Measurements from ENCODE around the gene ARID1B. TPM values are rescaled to one million over a fixed set of nuclear protein-coding genes. Genes with fewer than 3 reads are reported as not detected.

Gene ARID1B
- total RNA-seq, 1 donor from 2014 or later, result 62.1 TPM

DNA sequence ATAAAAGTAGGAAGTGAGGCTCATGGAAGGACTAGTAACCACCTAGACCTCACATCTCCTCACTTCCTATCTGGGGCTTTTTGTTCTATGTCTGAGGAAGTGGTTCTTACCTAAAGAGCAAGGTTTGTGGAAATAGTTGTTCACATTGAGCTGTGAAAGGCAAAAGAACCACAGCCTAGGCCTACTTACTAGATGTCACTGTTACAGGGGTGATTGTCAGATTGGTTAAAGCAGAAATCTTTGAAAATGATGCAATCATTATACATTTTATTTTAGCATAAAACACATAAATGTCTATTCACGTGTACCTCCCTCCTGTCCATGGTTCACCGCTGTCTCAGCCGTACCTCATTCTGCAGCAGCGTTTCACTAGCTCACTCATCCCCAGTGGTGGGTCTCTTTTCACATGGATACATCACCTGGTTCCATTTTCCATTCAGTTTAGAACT is 277.4 kb downstream of the ARID1B start:
- no peaks in the 10 kb centered on the region for H3K9me3 ChIP-seq (ENCODE audit: low read depth)
- no peak overlapping the region for H3K27ac ChIP-seq
- H3K36me3 ChIP-seq, result no peaks in the 10 kb centered on the region

DNA sequence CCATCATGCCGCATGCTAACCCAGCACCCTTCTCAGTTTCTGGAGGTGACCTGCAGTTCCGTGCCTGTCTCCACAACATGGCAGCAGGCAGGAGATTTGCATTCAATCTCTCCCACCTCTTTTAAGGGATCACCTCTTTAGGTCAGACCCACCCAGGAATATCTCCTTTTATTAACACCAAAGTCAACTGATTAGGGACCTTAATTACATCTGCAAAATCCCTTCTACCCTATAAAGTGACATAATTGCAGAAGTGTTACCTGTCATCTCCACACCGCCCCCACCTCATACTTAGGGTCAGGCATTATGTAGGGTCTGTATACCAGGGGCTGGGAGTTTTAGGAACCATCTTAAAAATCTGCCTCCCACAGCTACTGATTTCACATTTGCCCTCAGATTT is 278.7 kb downstream of the ARID1B start:
- TF ChIP-seq EZH2phosphoT487 (IDR thresholded peaks at IDR 0.05) (no peak), EZH2 (IDR thresholded peaks at IDR 0.05) (no peak)
- TF ChIP-seq, protein P1, sequence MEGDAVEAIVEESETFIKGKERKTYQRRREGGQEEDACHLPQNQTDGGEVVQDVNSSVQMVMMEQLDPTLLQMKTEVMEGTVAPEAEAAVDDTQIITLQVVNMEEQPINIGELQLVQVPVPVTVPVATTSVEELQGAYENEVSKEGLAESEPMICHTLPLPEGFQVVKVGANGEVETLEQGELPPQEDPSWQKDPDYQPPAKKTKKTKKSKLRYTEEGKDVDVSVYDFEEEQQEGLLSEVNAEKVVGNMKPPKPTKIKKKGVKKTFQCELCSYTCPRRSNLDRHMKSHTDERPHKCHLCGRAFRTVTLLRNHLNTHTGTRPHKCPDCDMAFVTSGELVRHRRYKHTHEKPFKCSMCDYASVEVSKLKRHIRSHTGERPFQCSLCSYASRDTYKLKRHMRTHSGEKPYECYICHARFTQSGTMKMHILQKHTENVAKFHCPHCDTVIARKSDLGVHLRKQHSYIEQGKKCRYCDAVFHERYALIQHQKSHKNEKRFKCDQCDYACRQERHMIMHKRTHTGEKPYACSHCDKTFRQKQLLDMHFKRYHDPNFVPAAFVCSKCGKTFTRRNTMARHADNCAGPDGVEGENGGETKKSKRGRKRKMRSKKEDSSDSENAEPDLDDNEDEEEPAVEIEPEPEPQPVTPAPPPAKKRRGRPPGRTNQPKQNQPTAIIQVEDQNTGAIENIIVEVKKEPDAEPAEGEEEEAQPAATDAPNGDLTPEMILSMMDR (IDR thresholded peaks at IDR 0.05), result no peak
- Histone ChIP-seq H3K9me3 (ENCODE audit: low read depth) (no peaks in the 10 kb centered on the region), H3K79me2 (ENCODE audit: low read depth) (peaks cover 90% of the 10 kb centered on the region), H3K9ac (no peak overlapping the region), H3F3A (ENCODE audit: low read depth) (peaks cover 18% of the 10 kb centered on the region), H4K20me1 (ENCODE audit: low read depth) (peaks cover 19% of the 10 kb centered on the region), H3K36me3 (no peaks in the 10 kb centered on the region), H3K4me2 (no peak overlapping the region), H3K4me3 (no peak overlapping the region), H3K4me1 (peaks cover 24% of the 10 kb centered on the region), H3K27ac (no peak overlapping the region), H3K27me3 (no peaks in the 10 kb centered on the region), H2AFZ (replicated peaks) (no peak overlapping the region)
- Mint-ChIP-seq H3K4me1 (peaks cover 23% of the 10 kb centered on the region), H3K27ac (no peak overlapping the region), H3K36me3 (peaks cover 4% of the 10 kb centered on the region), H3K9me3 (peaks cover 4% of the 10 kb centered on the region), H3K4me3 (no peak overlapping the region), H3K27me3 (ENCODE audit: insufficient read depth, low read depth) (peaks cover 2% of the 10 kb centered on the region)
- no peak for DNase-seq (ENCODE audit: low spot score)

More for the DNA sequence above, 277.4 kb downstream of the ARID1B start:
- H3K79me2 ChIP-seq (ENCODE audit: low read depth), result peaks cover 91% of the 10 kb centered on the region
- H3K4me3 Mint-ChIP-seq, result no peak overlapping the region
- peaks cover 4% of the 10 kb centered on the region for H3K36me3 Mint-ChIP-seq
- H3F3A ChIP-seq (ENCODE audit: low read depth), result peaks cover 17% of the 10 kb centered on the region
- H2AFZ ChIP-seq (replicated peaks), result no peak overlapping the region
- H3K27me3 Mint-ChIP-seq (ENCODE audit: insufficient read depth, low read depth), result peaks cover 2% of the 10 kb centered on the region
- peaks cover 14% of the 10 kb centered on the region for H4K20me1 ChIP-seq (ENCODE audit: low read depth)
- no peaks in the 10 kb centered on the region for H3K27me3 ChIP-seq
- no peak overlapping the region for H3K4me3 ChIP-seq
- no peak for TF ChIP-seq EZH2 (IDR thresholded peaks at IDR 0.05)
- no peak for TF ChIP-seq EZH2phosphoT487 (IDR thresholded peaks at IDR 0.05)
- TF ChIP-seq, protein P1 (IDR thresholded peaks at IDR 0.05), result no peak
- no peak overlapping the region for H3K27ac Mint-ChIP-seq
- H3K4me2 ChIP-seq, result no peak overlapping the region
- peaks cover 4% of the 10 kb centered on the region for H3K9me3 Mint-ChIP-seq
- no peak overlapping the region for H3K9ac ChIP-seq
- no peak for DNase-seq (ENCODE audit: low spot score)
- H3K4me1 Mint-ChIP-seq, result peaks cover 18% of the 10 kb centered on the region
- peaks cover 12% of the 10 kb centered on the region for H3K4me1 ChIP-seq

DNA sequence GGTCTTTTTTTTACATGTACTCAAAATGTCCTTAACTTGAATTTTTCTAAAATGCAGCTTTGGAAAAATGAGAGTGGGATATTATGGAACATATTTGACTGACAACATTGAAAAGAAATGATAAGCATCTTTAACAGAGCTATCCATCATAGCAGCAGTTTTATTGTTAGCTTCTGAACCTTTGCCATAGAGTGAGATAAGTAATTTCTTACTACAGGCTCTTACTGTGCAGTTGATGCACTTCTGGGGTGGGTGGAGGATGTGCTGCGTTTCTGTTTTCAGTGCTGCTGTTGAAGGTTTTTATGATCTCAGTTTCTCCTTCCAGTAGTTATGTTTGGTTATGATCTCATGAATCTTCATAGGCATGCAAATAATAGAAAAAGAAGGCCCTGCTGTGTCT is 279.1 kb downstream of the ARID1B start:
- Mint-ChIP-seq H3K27ac (peak overlapping the region; percentile 16), H3K27me3 (ENCODE audit: insufficient read depth, low read depth) (peaks cover 2% of the 10 kb centered on the region), H3K4me3 (no peak overlapping the region), H3K9me3 (peaks cover 4% of the 10 kb centered on the region), H3K4me1 (peaks cover 24% of the 10 kb centered on the region), H3K36me3 (peaks cover 4% of the 10 kb centered on the region)
- Histone ChIP-seq H3K27me3 (no peaks in the 10 kb centered on the region), H4K20me1 (ENCODE audit: low read depth) (peaks cover 20% of the 10 kb centered on the region), H3K9me3 (ENCODE audit: low read depth) (no peaks in the 10 kb centered on the region), H3K9ac (no peak overlapping the region), H3F3A (ENCODE audit: low read depth) (peaks cover 18% of the 10 kb centered on the region), H3K79me2 (ENCODE audit: low read depth) (peaks cover 90% of the 10 kb centered on the region), H3K4me3 (no peak overlapping the region), H3K4me2 (no peak overlapping the region), H3K27ac (no peak overlapping the region), H3K36me3 (no peaks in the 10 kb centered on the region), H3K4me1 (peaks cover 27% of the 10 kb centered on the region), H2AFZ (replicated peaks) (no peak overlapping the region)
- TF ChIP-seq EZH2 (IDR thresholded peaks at IDR 0.05) (no peak), EZH2phosphoT487 (IDR thresholded peaks at IDR 0.05) (no peak)
- TF ChIP-seq, protein P1 (IDR thresholded peaks at IDR 0.05), result no peak
- DNase-seq (ENCODE audit: low spot score), result no peak

Measured in neural progenitor cell (in vitro differentiated cells).